SHP77 (cell line): Measurements from ENCODE around the gene IQGAP2.

Experiments used
- DNase-seq, 2 experiments: peaks; one replicate each; lab custom pipeline; 2025; lab: John Stamatoyannopoulos, UW

Gene IQGAP2

DNA sequence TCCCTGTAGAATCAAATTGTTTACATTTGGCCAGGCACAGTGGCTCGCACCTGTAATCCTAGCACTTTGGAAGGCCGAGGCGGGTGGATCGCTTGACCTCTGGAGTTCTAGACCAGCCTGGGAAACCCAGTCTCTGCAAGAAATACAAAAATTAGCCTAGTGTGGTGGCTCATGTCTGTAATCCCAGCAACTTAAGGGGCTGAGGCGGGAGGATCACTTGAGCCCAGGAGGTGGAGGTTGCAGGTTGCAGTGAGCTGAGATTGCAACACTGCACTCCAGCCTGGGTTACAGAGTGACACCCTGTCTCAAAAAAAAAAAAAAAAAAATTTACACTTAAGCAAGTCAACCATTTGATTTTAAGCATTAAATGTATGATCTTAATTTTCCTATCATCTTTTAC, 17.5 kb upstream of the IQGAP2 start:
- DNase-seq: no peak

DNA sequence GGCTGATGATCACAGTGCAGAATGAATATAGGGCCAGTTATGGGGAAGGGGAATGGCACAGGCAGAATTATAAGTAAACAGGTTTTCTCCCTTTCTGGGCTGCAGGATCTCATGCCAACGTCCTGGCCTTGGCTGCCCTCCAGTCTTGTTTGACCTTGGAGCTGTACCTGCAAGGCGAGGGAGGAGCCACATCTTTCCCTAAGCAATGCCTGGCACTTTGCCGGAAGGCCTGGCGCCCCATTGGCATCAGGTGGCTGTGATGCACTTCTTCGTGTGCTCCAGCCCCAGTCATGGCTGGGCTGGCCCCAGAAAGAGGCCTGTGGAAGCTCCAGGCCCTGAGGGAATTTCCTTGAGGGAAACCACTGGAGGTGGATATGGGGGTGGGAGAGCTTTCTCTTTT, 16.7 kb upstream of the IQGAP2 start:
- DNase-seq: no peak

DNA sequence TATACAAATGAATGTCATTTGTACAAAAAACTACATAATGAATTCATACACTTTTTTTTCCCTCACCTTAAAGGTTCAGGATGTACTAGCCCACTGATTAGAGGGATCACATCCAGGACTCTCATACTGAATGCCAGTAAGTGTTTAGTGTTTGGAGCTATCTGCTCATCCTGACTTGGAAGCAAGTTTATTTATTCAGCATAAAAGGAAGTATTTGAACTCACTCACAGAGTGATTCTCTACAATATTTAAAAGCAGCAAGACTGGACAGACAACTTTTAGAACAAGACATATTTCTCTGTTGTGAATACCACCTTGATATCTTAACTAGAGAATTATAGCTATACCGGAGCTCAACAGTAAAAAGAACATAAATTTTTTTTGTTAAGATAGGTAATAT, 14.8 kb upstream of the IQGAP2 start:
- no peak for DNase-seq

DNA sequence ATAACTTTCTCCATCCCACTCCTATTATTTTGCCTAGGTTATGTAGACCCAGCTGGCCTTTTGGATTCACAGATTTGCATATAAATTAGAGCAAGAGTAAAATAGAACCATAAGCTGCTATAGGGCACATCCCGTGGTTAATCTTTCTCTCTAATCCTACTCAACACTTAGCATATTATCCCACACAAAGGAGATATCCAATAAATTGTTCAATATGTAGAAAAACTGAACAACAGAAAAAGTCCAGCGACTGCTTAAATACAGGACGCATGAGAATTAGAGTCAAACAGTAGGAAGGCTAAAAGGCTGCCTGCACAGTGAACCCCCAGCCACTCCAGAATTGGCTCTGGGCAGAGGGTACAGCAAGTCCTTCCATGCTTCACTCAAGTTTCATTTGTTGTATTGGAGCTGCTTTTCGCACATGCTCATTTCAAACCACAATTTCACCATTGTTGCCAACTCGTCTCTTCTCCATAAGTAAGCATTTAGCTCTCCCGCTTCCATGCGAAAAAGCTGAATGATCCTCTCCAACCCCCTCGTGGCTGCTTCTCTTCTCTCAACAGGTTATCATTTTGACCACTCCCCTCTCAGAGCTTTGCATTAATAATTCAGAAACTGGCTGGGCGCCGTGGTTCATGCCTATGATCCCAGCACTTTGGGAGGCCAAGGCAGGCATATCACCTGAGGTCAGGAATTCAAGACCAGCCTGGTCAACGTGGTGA, 14.1 kb upstream of the IQGAP2 start:
- DNase-seq: no peak

DNA sequence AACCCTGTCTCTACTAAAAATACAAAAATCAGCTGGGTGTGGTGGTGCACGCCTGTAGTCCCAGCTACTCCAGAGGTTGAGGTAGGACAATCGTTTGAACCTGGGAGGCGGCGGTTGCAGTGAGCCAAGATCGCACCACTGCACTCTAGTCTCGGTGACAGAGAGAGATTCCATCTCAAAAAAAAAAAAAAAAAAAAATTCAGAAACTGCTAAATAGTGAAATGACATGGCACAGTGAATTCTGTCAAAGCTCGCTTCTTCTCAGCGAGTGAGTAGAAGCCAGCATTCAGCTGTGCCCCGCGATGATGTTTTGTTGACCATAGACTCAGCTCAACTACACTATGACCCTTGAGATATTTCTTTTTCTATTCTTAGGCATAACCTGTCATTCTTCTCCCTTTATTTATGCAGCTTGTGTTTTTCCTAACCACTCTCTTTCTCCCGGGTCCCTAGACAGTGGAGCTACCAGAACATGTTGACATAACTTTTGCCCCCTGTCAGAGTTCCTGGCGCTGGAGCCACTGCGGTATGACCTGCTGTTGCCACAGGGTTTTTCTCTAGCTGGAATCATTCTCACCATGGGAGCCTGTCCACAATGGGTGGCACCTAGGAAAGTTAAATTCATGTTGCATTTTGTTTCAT, 13.5 kb upstream of the IQGAP2 start:
- no peak for DNase-seq

DNA sequence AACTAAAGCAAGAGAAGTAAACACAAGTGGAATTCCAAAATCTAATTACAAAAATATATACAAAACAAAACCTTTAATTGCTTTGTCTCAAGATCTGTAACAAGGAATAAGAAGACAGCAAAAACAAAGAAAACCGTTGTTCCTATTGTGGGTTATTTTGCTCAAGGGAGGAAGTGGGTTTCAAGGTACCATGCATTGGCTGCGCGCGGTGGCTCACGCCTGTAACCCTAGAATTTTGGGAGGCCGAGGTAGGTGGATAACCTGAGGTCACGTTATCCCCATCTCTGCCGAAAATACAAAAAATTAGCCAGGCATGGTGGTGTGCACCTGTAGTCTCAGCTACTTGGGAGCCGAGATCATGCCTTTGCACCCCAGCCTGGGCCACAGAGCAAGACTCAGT, 12.1 kb upstream of the IQGAP2 start:
- DNase-seq: no peak

DNA sequence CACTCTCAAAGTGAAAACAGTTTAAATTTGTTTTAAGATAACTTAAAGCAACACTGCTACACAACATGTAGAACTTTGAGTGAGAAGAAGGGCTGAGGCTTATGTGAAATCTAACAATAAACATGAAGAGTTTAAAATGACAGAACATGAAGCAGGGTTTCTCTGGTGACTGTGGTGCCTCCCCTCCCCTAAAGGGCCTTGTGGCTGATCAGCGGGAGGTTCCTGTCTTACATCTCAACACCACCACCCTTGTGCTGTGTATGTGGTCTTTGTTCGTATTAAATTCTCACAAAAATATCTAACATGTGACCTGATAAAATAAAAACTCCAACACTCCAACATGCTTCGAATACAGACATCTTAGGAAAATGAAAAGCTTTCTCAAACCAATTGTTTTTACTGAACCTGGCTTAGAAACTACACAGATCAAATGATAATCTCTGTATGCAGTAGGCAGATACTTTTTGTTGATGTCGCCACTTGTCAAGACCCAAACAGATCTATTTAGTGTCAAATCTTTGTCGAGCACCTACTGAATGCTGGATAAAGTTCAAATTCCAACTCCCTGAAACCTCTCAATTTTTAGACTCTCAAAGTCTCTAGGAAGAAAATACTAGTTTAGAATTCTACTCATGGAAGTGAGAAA, 9.9 kb upstream of the IQGAP2 start:
- DNase-seq: no peak

DNA sequence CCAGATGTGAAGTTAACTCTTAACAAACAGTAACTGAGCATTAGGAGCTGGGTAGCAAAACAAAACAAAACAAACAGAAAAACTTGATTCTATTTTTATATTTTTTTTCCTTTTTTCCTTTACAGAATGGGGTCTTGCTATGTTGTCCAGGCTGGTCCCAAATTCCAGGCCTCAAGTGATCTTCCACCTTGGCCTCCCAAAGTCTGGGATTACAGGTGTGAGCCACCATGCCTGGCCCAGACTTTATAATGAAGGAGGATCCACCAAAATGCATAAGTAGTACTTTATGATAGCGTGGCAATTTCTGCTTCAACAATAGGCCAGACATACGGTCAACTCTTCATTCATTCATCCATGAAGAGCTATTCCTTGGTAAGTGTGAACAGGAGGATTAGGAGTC, 5.9 kb upstream of the IQGAP2 start:
- no peak for DNase-seq

DNA sequence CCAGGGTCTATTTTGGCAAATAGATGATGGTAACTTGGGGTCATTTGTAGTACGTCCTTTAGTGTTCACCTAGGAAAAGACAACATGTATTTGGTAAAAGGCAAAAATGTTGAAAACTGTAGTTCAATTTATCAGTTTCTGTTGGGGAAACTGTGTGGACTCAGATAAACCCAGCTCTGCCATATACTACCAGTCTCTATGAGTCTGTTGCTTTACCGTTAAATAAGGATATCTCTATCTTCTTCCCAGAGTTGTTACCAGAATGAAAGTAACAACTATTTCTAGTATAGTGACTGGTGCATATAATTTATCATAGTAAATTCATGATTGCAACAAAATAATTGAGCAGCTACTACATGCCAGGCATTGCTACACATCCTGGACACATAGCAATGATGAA, 3.8 kb upstream of the IQGAP2 start:
- DNase-seq: no peak

DNA sequence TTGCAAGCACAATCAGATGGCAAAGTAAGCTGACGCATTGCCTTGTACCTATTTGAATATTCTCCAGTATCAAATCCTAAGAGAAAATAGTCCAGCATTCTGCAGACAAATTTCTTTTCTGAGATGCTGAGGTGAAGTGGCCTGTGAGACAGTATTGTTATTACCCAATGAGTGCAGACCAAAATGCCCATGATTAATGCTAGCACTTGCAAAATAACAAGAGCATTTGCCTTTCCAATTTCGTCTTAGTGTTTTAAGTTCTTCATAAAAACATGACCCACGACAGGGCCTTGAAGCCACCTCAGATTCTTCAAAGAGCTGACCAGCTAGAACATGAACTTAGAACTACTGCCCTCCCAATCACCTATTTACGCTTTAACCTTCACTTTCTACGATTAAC, 2.6 kb upstream of the IQGAP2 start:
- no peak for DNase-seq

DNA sequence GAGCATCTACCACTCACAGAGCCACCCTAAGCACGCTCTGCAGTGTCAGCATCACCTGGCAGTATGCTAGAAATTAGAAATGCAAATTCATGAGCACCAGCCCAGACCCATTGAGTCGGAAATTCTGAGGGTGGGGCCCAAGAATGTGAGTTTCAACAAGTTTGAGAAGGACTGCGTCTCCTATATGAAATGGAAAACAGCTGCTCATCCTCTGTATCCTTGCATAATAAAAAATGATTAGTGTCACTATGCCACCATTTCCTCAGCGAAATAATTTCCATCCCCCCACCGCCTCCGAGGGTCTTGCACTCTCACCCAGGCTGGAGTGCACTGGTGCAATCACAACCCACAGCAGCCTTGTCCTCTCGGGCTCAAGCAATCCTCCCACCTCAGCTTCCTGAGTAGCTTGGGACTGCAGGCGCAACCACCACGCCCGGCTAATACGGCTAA, 1.3 kb upstream of the IQGAP2 start:
- no peak for DNase-seq

DNA sequence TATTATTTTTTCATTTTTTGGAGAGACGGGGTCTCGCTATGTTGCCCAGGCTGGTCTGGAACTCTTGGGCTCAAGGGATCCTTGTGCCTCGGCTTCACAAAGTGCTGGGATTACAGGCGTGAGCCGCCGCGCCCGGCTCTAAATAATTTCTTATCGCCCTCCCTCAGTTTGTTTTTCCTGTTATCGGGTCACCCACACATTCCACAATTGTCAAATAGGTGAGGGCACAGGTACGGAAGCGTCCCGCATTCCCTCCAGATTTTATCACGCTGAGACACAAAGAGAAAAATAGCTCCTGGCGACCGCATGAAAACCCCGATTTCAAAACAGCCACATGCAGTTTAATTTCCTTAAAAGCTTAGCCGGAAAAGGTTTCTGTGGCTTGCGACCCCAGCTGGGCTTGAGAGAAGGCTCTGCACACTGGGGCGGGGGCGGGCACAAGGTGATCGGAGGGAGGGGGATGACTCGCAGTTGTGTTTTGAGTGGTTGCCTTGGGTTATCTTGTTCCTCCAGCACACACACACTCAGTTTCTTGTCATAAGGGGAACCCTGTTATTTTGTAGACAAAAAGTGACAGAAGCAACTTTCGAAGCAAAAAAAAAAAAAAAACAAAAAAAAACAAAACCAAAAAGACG, 717 bp upstream of the IQGAP2 start:
- DNase-seq: no peak

DNA sequence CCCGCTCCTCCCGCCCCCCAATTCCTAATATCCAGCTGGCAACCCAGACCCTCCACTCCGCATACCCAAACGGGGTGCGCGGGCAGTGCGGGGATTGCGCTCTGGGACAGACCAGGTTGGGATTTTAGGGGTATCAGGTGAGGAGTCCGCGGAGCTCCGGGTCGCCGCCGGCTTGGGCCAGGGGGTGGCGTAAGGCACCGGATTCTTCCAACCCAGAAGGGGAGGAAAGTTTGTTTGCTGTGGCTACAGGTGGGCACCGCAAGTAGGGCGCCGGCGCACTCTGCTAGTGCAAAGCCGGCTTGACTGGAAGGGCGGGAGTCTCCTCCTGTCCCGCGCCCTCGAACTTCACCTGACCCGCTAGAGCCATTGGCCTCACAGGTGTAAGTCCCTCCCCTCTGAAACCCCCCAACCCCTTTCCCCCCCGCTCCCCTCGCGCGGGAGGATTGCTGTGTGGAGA, 709 bp downstream of the IQGAP2 start:
- DNase-seq: no peak

DNA sequence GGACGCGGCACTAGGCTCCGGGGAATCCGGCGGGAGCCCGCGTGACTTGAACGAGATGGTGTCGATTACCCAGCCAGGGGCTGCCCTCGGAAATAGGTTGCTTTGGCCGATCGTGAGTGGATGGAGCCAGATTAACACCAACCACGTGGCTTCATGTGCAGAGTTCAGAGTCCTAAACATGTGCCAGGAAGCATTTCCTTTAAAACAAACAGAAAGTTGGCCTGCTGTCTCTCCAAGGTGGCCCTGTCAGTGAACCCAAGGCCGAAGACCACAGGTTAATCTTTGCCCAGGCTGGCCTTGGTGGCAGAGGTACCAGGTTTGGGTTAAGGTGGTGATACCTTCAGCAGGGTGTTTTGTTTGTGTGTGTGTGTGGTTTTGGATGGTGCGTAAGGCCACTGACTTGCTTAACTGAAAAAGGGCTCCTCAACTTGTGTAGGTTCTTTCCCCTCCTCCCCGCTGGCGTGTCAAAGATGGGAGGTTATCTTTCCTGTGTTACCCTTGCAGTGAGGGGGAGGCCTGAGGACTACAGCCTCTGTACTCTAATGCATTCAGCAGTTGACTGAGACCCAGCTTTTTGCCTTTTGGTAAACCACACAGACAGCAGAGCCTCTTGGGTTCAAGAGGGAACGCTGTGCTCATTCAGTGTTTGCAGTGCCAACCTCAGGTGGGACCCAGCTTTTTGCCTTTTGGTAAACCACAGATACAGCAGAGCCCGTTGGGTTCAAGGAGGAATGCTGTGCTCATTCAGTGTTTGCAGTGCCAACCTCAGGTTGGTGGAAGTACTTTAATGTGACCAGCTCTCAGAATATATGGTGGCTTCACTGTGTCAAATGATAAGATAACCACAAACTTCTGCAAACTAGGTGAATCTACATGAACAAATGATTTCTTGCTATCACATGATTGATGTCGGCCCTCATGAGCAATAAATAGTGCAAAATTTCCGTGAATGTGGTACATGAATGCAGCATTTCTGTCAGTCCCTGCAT, 1.4 kb downstream of the IQGAP2 start:
- no peak for DNase-seq

DNA sequence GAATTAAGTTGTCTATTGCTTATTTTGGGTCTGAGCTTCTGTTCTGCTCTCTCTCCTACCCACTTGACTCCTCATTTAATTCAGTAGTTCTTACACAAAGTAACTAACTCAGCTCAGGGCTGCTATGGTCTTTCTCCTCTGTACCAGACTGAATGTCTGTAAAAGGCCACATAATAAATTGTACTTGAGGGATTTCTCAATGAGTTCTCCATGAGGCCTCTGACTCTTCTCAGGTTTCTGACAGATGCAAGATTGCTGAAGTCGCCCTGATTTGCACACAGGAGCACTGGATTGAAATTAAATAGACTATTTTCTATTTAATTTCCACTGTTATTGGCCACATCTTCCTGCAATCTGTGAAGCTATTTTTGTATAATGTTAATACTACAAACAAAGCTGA, 2.9 kb downstream of the IQGAP2 start:
- no peak for DNase-seq

DNA sequence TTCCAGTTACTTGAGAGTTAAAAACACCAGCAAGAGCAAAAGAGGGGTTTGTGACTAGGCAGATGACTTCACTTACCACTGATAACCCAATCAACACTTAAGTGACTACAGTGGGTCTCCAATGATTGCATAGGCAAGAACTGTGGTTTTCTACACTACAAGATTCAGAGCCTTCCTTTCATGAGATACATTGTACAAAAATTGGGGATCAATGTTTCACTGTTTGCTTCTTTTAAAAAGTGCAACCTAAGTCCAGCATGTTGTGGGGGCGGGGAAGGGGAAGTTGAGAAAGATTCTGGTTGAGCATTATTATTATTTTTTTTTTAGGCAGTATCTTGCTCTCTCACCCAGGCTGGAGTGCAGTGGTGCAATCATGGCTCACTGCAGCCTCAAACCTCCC, 3.6 kb downstream of the IQGAP2 start:
- DNase-seq: no peak

DNA sequence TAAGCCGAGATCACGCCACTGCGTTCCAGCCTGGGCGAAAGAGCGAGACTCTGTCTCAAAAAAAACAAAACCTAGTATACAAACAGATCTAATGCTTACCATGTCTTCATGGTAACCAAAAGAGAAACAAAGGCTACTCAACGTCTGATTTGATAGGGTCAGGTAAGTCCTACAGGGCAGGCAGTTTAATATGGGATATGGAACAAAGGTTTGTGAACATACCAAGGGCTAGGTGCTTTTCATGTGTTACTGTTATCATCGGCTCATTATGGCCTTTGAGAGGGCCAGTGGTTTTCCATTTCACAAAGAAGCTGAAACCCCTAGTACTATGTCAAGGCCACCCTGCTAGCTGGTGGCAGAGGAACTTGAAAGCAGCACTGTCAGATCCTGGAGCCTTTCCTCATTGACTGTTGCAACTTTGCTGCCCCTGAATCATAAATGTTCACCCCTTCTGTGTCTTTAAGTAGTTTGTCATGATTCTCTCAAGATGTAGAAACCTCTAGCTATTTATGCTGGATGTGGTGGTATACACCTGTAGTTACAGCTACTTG, 5.1 kb downstream of the IQGAP2 start:
- no peak for DNase-seq

DNA sequence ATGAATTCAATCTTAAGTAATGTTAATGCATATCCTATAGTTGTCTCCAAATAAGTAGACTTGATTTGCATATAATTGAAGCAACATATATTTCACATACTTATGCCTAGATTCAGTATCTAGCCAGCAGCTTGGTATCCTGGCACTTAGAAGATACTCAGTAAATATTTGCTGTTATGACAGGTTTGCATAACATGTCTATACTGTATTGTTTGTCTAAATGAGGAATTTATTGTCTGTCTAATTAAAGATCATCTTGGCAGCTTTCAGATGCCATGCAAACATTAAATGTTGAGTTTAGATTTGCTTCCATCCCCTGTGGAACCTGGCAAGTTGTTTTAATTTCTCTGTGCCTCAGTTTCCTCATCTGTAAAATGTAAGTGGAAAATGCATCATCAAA, 9.4 kb downstream of the IQGAP2 start:
- DNase-seq: no peak

DNA sequence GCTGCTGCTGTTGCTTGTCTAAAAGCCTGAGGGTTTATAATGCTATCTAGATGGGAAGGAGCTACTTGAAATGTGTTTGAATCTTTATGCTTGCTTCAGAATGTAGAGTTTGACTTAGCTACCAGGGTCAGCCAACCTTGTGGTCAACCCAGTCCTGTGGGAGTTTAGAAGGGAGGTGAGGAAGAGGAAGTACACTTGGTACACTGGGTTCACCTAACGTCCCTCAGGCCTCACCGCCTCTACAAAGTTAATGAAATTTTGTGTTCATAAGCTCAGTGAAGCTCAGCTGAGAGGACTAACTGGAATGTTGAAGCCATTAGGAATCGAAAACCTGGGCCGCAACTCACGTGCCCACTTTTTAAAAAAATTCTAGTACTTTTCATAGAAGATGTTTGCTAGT, 10.7 kb downstream of the IQGAP2 start:
- DNase-seq: no peak

DNA sequence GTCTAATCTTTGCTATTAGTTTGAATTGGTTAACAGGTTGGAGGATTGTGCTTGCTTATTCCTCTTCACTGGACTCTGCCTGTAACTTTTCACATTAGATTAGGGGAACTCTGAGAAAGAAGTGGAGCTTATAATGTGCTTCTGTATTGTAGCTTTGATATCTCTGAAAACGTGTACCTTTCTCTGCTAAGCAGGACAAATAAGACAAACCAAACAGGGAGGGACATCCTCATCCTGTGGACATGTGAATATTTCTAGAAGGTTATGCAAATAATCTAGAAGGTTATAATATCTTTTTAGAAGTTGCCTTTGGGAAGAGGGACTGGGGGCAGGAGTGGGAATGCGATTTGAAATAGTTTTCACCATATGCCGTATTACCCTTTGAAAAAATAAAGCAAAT, 11.7 kb downstream of the IQGAP2 start:
- no peak for DNase-seq

DNA sequence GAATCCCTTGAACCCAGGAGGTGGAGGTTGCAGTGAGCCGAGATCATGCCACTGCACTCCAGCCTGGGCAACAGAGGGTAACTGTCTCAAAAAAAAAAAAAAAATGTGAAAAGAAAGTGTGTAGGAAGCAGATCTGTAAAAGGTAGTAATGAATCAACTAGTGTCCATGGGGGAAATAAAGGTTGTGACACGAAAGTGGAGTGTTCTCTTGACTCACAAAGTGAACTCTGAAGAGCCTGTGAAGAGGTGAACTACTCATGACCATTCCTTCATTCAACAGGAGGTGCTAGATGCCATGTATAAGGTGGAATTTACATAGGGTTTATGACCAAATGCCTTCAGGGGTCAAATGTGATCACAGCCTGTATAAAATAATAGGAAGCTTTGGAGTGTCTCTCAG, 12.8 kb downstream of the IQGAP2 start:
- DNase-seq: no peak
